Measurements from ENCODE around the gene DACT3.
"Not testable (repeated sequence)": the region's sequence is repeated elsewhere in the genome, so short reads cannot be mapped to it uniquely, and the experiment has no call there.

The DACT3 gene

DNA sequence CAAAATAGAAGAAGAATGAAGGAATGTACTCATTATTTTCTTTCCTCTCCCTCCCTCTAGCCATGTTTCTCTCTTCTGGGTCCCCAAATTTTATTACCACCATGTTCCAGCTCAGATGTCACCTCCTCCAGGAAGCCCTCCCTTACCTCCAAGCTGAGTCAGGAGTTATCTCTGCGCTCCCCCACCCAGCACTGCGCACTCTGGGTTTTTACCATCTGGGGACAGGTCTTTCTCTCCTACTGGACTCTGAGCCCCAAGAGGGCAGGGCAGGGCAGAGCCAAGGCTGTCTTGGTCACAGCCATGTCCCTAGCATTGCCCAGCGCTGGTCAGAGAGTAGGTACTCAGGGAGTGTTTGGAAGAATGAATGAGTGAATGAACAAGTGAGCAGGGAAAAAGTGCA is 27.9 kb downstream of the DACT3 start:
- Histone ChIP-seq H3K4me3 (no peak overlapping the region), H3K27ac (peak overlapping the region in 1 of 2 donors; percentile 65)
- TF ChIP-seq, protein P1, sequence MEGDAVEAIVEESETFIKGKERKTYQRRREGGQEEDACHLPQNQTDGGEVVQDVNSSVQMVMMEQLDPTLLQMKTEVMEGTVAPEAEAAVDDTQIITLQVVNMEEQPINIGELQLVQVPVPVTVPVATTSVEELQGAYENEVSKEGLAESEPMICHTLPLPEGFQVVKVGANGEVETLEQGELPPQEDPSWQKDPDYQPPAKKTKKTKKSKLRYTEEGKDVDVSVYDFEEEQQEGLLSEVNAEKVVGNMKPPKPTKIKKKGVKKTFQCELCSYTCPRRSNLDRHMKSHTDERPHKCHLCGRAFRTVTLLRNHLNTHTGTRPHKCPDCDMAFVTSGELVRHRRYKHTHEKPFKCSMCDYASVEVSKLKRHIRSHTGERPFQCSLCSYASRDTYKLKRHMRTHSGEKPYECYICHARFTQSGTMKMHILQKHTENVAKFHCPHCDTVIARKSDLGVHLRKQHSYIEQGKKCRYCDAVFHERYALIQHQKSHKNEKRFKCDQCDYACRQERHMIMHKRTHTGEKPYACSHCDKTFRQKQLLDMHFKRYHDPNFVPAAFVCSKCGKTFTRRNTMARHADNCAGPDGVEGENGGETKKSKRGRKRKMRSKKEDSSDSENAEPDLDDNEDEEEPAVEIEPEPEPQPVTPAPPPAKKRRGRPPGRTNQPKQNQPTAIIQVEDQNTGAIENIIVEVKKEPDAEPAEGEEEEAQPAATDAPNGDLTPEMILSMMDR (IDR thresholded peaks at IDR 0.05), result no peak
- DNase-seq (ENCODE audit: low spot score), result no peak

DNA sequence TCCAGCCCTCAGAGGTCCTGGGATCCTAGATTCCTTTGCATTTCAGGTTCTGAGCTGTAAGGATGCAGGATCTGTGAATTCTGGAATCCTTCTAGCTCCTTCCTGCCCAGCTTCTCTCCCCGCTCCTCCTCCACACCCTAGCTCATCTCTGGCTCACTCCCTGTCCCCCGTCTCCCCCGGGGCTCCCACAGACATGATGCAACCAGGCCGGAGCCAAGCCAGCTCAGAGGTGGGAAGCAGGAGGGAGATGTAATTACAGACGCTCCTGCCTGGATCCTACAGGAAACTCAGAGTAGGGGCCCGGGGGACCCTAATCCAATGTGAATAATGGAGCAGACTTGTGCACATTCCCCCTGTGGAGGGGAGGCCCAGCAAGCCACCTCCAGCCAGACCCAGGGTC is 29.5 kb downstream of the DACT3 start:
- no peak for DNase-seq (ENCODE audit: low spot score)
- peak overlapping the region in 1 of 2 donors; percentile 58 for H3K27ac ChIP-seq
- no peak overlapping the region for H3K4me3 ChIP-seq
- TF ChIP-seq, protein P1 (IDR thresholded peaks at IDR 0.05), result no peak

DNA sequence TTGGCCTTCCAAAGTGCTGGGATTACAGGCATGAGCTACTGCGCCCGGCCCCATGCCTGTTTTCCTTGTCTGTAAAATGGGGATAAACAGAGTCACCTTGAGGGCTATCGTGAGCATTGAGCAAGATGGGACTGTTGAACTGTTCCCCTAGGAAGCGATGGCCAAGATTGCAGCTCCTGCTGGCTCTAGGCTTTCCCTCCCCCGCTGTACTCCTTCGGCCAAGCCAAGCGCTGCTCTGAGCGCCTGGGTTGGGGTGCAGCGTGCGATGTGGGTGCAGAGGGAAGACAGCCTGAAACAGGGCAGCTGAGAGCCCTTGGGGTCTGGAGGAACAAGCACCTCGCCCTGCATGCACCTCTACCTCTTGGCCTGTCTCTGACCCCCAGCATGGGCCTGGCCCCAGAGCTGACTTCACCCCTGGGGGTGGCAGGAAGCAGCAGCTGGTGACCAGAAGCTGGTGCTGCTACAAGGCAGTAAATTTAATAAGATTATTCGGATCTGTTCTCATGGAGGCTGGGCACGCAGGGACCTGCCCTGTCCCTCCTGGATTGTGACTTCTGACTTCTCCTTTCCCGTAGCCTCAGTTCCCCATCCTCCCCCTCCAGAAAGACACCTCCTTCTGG is 30.3 kb downstream of the DACT3 start:
- Histone ChIP-seq H3K4me3 (no peak overlapping the region), H3K27ac (peak overlapping the region in 1 of 2 donors; percentile 58)
- no peak for DNase-seq (ENCODE audit: low spot score)
- TF ChIP-seq, protein P1 (IDR thresholded peaks at IDR 0.05), result no peak

DNA sequence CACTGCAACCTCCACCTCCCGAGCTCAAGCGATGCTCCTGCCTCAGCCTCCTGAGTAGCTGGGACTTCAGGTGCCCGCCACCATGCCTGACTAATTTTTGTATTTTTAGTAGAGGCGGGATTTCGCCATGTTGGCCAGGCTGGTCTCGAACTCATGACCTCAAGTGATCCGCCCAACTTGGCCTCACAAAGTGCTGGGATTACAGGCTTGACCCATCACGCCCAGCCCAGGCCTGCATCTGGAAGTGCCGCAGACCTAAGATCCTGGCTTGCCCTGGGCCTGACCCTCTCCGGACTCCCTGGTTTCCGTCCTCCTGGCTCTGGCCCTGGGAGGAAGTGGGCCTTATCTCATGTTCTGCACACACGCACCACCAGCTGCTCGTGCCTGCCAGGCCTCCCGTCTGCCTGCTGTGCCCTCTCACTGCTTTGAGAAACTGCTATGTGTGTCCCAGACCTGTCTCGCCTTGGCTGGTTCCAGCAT is 31.4 kb downstream of the DACT3 start:
- peak overlapping the region; percentile 32 to 79 for H3K27ac ChIP-seq
- no peak for DNase-seq (ENCODE audit: low spot score)
- TF ChIP-seq, protein P1 (IDR thresholded peaks at IDR 0.05), result no peak
- H3K4me3 ChIP-seq, result no peak overlapping the region

DNA sequence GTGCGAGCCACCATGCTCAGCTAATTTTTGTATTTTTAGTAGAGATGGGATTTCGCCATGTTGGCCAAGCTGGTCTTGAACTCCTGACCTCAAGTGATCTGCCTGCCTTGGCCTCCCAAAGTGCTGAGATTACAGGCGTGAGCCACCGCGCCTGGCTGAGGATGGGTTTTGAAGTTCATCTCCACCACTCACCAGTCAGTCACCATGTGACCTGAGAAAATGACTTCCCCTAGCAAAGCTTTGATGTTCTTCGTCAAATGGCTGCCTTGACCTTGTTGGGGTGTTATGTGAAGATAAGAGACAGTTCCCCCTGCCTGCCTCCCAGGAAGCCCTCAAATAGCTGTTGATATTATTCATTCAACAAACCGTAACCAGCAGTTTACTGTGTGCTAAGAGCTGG is 32.0 kb downstream of the DACT3 start:
- DNase-seq (ENCODE audit: low spot score), result not testable (repeated sequence)
- H3K27ac ChIP-seq, result peak overlapping the region in 1 of 2 donors; percentile 79

DNA sequence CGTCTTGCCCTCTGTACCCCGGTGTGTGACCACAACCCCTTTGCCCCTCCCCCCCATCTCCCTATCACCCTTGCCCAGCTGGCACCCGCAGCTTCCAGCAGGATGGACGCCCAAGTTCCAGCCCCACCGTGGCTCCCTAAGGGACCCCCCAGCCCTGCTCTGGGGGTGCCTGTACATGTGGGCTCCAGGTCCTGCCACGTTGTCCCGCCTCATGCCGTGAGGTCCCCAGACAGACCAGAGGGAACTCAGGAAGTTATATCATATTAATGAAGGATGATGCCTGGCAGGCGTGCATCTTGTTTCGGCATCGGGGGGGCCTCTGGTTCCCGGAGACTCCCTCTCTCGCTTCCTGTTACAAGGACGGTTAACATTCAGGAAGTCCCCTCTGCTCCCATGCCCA is 34.5 kb downstream of the DACT3 start:
- Histone ChIP-seq H3K4me3 (no peak overlapping the region), H3K27ac (peak overlapping the region; percentile 89 to 98)
- DNase-seq (ENCODE audit: low spot score), result no peak
- TF ChIP-seq, protein P1 (IDR thresholded peaks at IDR 0.05), result no peak

More for the DNA sequence above, 32.0 kb downstream of the DACT3 start:
- H3K4me3 ChIP-seq, result not testable (repeated sequence)

DNA sequence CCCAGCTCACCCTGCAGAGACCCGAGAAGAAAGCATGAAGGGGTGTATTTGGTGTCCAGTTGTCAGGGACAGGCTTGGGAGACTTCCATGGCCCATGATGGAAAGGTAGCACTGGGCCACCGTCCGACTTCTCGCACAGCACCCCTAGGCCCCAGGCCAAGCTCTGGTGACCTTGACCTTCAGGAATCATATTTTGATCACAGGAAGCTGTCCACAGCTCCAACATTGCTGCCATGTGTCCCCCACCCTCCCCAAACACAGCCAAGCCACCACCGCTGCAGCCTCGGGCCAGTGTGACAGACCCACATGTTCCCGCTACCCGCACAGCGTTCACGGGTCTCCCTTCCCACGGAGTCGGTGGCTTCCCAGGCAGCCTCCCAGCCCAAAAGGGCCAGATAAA is 35.3 kb downstream of the DACT3 start:
- Histone ChIP-seq H3K27ac (peak overlapping the region; percentile 89 to 98), H3K4me3 (peak overlapping the region; percentile 69)
- no peak for DNase-seq (ENCODE audit: low spot score)
- TF ChIP-seq, protein P1 (IDR thresholded peaks at IDR 0.05), result no peak
